Measurements from ENCODE around the gene DDX54. TPM values are rescaled to one million over a fixed set of nuclear protein-coding genes. Genes with fewer than 3 reads are reported as not detected.
A peak's percentile ranks its signal among the peaks of the same experiment; 100 is the strongest.

The DDX54 gene
- total RNA-seq, 1 experiment from 2014 or later, result 151 TPM

DNA sequence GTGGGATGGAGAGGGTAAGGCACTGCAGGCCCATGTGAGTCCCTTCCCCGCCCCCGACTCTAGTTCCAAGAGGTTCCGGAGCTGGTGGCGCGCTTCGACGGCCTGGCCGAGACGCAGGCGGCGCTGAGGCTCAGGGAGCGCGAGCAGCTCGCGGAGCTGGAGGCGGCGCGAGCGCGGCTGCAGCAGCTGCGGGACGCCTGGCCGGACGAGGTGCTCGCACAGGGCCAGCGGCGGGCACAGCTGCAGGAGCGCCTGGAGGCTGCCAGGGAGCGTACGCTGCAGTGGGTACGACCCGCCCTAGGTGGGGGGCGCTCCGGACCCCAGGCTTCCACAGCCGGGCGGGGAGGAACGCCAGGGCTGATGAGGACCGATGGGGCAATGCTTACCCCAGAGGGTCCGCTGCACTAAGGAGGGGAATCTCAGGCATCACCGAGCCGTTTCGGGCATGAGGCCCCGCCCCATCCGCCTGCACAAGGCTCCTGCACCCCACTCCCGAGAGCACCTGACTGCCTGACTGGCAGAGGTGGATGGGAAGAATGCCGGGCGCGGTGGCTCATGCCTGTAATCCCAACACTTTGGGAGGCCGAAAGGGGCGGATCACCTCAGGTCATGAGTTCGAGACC, 30.8 kb downstream of the DDX54 start (continued):
- TF ChIP-seq ARID4B (CRISPR knock-in tag; IDR thresholded peaks at IDR 0.05; ENCODE audit: borderline replicate concordance), result 0 out of 2 replicates have a peak, but pooled peaks have one; percentile 66
- no peak for TF ChIP-seq MXD4 (CRISPR knock-in tag; IDR thresholded peaks at IDR 0.05; ENCODE audit: borderline replicate concordance)
- TF ChIP-seq ESRRA (CRISPR knock-in tag; IDR thresholded peaks at IDR 0.05; ENCODE audit: borderline replicate concordance), result peak; percentile 71; the same call in 1 of the 2 replicates
- TF ChIP-seq ZMAT4 (CRISPR knock-in tag; IDR thresholded peaks at IDR 0.05), result no peak
- TF ChIP-seq NFATC4 (CRISPR knock-in tag; IDR thresholded peaks at IDR 0.05), result no peak
- 0 out of 2 replicates have a peak, but pooled peaks have one; percentile 43 for TF ChIP-seq KAT7 (CRISPR knock-in tag; IDR thresholded peaks at IDR 0.05; ENCODE audit: borderline replicate concordance)
- no peak for TF ChIP-seq ERG (CRISPR knock-in tag; IDR thresholded peaks at IDR 0.05)
- no peak for TF ChIP-seq TEAD4 (CRISPR knock-in tag; IDR thresholded peaks at IDR 0.05)
- 0 out of 2 replicates have a peak, but pooled peaks have one; percentile 23 for TF ChIP-seq E2F1 (CRISPR knock-in tag; IDR thresholded peaks at IDR 0.05)

DNA sequence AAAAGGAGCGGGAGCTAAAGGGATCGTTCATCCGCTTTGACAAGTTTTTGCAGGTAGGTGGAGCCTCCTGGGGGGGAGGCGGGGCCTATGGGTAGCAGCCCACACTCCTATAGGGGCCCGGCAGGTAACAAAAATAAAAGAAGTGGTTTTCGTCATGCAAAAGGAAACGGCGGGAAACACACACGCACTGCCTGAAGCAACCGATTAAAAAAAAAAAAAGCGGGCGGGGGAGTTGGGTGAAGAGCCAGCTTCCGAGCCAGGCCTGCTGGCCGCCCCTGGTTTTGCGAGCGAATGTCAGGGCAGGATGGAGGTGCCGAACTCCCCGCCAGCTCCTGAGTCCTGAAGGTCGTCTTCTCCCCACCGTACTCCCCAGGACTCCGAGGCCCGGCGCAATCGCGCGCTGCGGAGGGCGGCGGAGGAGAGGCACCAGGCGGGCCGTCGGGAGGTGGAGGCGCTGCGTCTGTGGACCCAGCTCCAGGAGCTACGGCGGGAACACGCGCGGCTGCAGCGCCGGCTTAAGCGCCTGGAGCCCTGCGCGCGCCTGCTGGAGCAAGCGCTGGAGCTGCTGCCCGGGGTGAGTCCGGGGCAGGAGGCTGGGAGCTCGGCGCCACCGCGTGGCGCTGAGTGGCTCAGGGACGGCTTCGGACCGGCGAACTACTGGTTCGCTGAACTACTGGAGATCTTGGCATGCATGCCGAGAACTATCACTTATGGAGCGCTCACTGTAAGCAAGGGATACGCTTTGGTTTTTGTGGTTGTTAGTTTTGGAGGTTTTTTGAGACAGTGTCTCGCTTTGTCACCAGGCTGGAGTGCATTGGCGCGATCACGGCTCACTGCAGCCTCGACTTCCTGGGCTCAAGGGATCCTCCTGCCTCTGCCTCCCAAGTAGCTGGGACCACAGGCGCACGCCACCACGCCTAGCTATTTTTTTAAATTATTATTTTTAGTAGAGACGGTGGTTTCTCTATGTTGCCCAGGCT, 32.2 kb downstream of the DDX54 start:
- CTCF ChIA-PET, result interaction anchor here (0.6 to 7.3 kb wide), 32 partner anchors 8 to 272 kb away, joined by 3 to 181 read pairs (median 5); partner anchors contain the start of genes DDX54, RASAL1, RITA1 and SLC8B1
- no peaks in the 10 kb centered on the region for H3K9me3 Mint-ChIP-seq
- peaks cover 21% of the 10 kb centered on the region for H3K4me1 Mint-ChIP-seq
- peaks cover 4% of the 10 kb centered on the region; the same call in 1 of the 2 replicates for H3K36me3 Mint-ChIP-seq
- DNase-seq (ENCODE audit: low spot score) (peak; percentile 72), ATAC-seq (peak; percentile 49)
- no peak overlapping the region for H3K27ac Mint-ChIP-seq
- POLR2A ChIA-PET, result interaction anchor here (0.5 to 1.5 kb wide), 8 partner anchors 8 to 511 kb away, joined by 3 to 7 read pairs (median 3); no protein-coding TSS in a partner anchor
- peaks cover 58% of the 10 kb centered on the region for H3K27me3 Mint-ChIP-seq (ENCODE audit: low read depth)
- peak overlapping the region; percentile 67 for H3K4me3 Mint-ChIP-seq
- TF ChIP-seq ARID4B (CRISPR knock-in tag; IDR thresholded peaks at IDR 0.05; ENCODE audit: borderline replicate concordance) (peak; percentile 46; the same call in 1 of the 2 replicates), MAX (CRISPR knock-in tag; IDR thresholded peaks at IDR 0.05) (peak; percentile 64; the same call in 1 of the 2 replicates), CBFB (CRISPR knock-in tag; IDR thresholded peaks at IDR 0.05; ENCODE audit: low read depth) (no peak), ELF4 (CRISPR knock-in tag; IDR thresholded peaks at IDR 0.05; ENCODE audit: low read depth) (no peak), ZNF219 (CRISPR knock-in tag; IDR thresholded peaks at IDR 0.05; ENCODE audit: borderline replicate concordance) (no peak), GABPB1 (CRISPR knock-in tag; IDR thresholded peaks at IDR 0.05) (no peak)
- TF ChIP-seq, protein P1, sequence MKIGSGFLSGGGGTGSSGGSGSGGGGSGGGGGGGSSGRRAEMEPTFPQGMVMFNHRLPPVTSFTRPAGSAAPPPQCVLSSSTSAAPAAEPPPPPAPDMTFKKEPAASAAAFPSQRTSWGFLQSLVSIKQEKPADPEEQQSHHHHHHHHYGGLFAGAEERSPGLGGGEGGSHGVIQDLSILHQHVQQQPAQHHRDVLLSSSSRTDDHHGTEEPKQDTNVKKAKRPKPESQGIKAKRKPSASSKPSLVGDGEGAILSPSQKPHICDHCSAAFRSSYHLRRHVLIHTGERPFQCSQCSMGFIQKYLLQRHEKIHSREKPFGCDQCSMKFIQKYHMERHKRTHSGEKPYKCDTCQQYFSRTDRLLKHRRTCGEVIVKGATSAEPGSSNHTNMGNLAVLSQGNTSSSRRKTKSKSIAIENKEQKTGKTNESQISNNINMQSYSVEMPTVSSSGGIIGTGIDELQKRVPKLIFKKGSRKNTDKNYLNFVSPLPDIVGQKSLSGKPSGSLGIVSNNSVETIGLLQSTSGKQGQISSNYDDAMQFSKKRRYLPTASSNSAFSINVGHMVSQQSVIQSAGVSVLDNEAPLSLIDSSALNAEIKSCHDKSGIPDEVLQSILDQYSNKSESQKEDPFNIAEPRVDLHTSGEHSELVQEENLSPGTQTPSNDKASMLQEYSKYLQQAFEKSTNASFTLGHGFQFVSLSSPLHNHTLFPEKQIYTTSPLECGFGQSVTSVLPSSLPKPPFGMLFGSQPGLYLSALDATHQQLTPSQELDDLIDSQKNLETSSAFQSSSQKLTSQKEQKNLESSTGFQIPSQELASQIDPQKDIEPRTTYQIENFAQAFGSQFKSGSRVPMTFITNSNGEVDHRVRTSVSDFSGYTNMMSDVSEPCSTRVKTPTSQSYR (CRISPR knock-in tag; IDR thresholded peaks at IDR 0.05), result no peak

Data from WTC11 (cell line).